Activated T-helper 2 cell treated with anti-CD3 and anti-CD28 coated beads, Interferon-gamma antibody, Interleukin-2, Interleukin-4, amounts not matched to agents 10 μg/mL and 5 μg/mL and 100 μg/mL, durations not matched to agents 14 hours and 24 hours and 36 hours (primary cell): ENCODE data around the gene PXN. TPM values are rescaled to one million over a fixed set of nuclear protein-coding genes. Genes with fewer than 3 reads are reported as not detected.
A peak's percentile ranks its signal among the peaks of the same experiment; 100 is the strongest.

Experiments used
- DNase-seq: peaks from one replicate; pipeline ENCODE4 v3.0.0; 2021; ENCODE audit warnings: low spot score
- H3K27ac Mint-ChIP-seq: one replicate; pipeline ENCODE4 v1.8.0; 2021; ENCODE audit warnings: mixed read lengths
- H3K27me3 Mint-ChIP-seq: one replicate; pipeline ENCODE4 v1.8.0; 2021; ENCODE audit warnings: low read depth, mixed read lengths
- H3K36me3 Mint-ChIP-seq: one replicate; pipeline ENCODE4 v1.8.0; 2021; ENCODE audit warnings: low read depth, mixed read lengths
- H3K4me1 Mint-ChIP-seq: one replicate; pipeline ENCODE4 v1.8.0; 2021; ENCODE audit warnings: low read depth, mixed read lengths
- H3K4me3 Mint-ChIP-seq: one replicate; pipeline ENCODE4 v1.8.0; 2021; ENCODE audit warnings: low read depth, mild to moderate bottlenecking, moderate library complexity, mixed read lengths
- H3K9me3 Mint-ChIP-seq: one replicate; pipeline ENCODE4 v1.8.0; 2021; ENCODE audit warnings: mixed read lengths
- intact Hi-C: fragments of 100-400 bp; cut with micrococcal nuclease; formaldehyde crosslinking; loops from one replicate; pipeline ENCODE4 v1.15.1; 2023
- total RNA-seq: library from RNA; stranded (reverse); gene quantifications from 2 replicates; pipeline ENCODE4 v1.2.3, GENCODE V29; 2022

Gene PXN
- total RNA-seq, 1 donor from 2014 or later = 44.4 TPM

GRCh38 chr12:120235369-120236323 is 29.9 kb downstream of the PXN start:
- H3K4me3 Mint-ChIP-seq = no peak overlapping the region
- no peaks in the 10 kb centered on the region for H3K9me3 Mint-ChIP-seq
- DNase-seq = no peak
- H3K27me3 Mint-ChIP-seq = no peaks in the 10 kb centered on the region
- peaks cover 47% of the 10 kb centered on the region for H3K4me1 Mint-ChIP-seq
- H3K36me3 Mint-ChIP-seq = peaks cover 3% of the 10 kb centered on the region
- intact Hi-C loops = no loop called here
- H3K27ac Mint-ChIP-seq = no peak overlapping the region

- intact Hi-C loops = no loop called here
- no peak for DNase-seq
- peaks cover 54% of the 10 kb centered on the region for H3K4me1 Mint-ChIP-seq
- no peaks in the 10 kb centered on the region for H3K9me3 Mint-ChIP-seq
- no peak overlapping the region for H3K27ac Mint-ChIP-seq
- no peaks in the 10 kb centered on the region for H3K27me3 Mint-ChIP-seq
- H3K4me3 Mint-ChIP-seq = no peak overlapping the region
- peaks cover 3% of the 10 kb centered on the region for H3K36me3 Mint-ChIP-seq
Measured at GRCh38 chr12:120234643-120235368, 30.7 kb downstream of the PXN start.

GRCh38 chr12:120231316-120232011 is 34.1 kb downstream of the PXN start:
- Mint-ChIP-seq H3K4me1 (peaks cover 69% of the 10 kb centered on the region), H3K36me3 (no peaks in the 10 kb centered on the region), H3K4me3 (peak overlapping the region; percentile 37), H3K27me3 (no peaks in the 10 kb centered on the region), H3K9me3 (no peaks in the 10 kb centered on the region), H3K27ac (peak overlapping the region; percentile 86)
- peak; percentile 49 for DNase-seq
- intact Hi-C loops = loop anchor here (1.0 kb wide), 3 partner anchors 21 to 60 kb away; partner anchors contain the start of genes RNU4-2 and RPLP0

- DNase-seq = no peak
- no peaks in the 10 kb centered on the region for H3K27me3 Mint-ChIP-seq
- peaks cover 71% of the 10 kb centered on the region for H3K4me1 Mint-ChIP-seq
- H3K27ac Mint-ChIP-seq = peak overlapping the region; percentile 86
- peaks cover 3% of the 10 kb centered on the region for H3K36me3 Mint-ChIP-seq
- peak overlapping the region; percentile 37 for H3K4me3 Mint-ChIP-seq
- no peaks in the 10 kb centered on the region for H3K9me3 Mint-ChIP-seq
- intact Hi-C loops = loop anchor here (1.0 kb wide), 3 partner anchors 21 to 60 kb away; partner anchors contain the start of genes RNU4-2 and RPLP0
Measured at GRCh38 chr12:120230974-120231315, 34.6 kb downstream of the PXN start.

- Mint-ChIP-seq H3K27me3 (no peaks in the 10 kb centered on the region), H3K9me3 (no peaks in the 10 kb centered on the region), H3K4me1 (peaks cover 71% of the 10 kb centered on the region), H3K27ac (peak overlapping the region; percentile 86), H3K4me3 (peak overlapping the region; percentile 37), H3K36me3 (peaks cover 3% of the 10 kb centered on the region)
- intact Hi-C loops = no loop called here
- DNase-seq = no peak
Measured at GRCh38 chr12:120230326-120230973, 35.1 kb downstream of the PXN start.

- H3K4me1 Mint-ChIP-seq = peaks cover 72% of the 10 kb centered on the region
- peak overlapping the region; percentile 36 for H3K27ac Mint-ChIP-seq
- no peak for DNase-seq
- intact Hi-C loops = no loop called here
- H3K27me3 Mint-ChIP-seq = no peaks in the 10 kb centered on the region
- H3K9me3 Mint-ChIP-seq = no peaks in the 10 kb centered on the region
- no peak overlapping the region for H3K4me3 Mint-ChIP-seq
- H3K36me3 Mint-ChIP-seq = peaks cover 3% of the 10 kb centered on the region
Measured at GRCh38 chr12:120229487-120230325, 35.8 kb downstream of the PXN start.

- Mint-ChIP-seq H3K27ac (no peak overlapping the region), H3K27me3 (no peaks in the 10 kb centered on the region), H3K9me3 (no peaks in the 10 kb centered on the region), H3K4me1 (peaks cover 68% of the 10 kb centered on the region), H3K36me3 (peaks cover 5% of the 10 kb centered on the region), H3K4me3 (no peak overlapping the region)
- DNase-seq = no peak
- intact Hi-C loops = no loop called here
Measured at GRCh38 chr12:120229071-120229486, 36.5 kb downstream of the PXN start.

- peak; percentile 79 for DNase-seq
- intact Hi-C loops = loop anchor here (1.0 kb wide), 1 partner anchor 38 kb away; no protein-coding TSS in a partner anchor
- Mint-ChIP-seq H3K27me3 (no peaks in the 10 kb centered on the region), H3K4me3 (peak overlapping the region; percentile 24), H3K4me1 (peaks cover 65% of the 10 kb centered on the region), H3K27ac (peak overlapping the region; percentile 71), H3K36me3 (peaks cover 7% of the 10 kb centered on the region), H3K9me3 (no peaks in the 10 kb centered on the region)
Measured at GRCh38 chr12:120228291-120229070, 37.0 kb downstream of the PXN start.

- H3K4me1 Mint-ChIP-seq = peaks cover 64% of the 10 kb centered on the region
- intact Hi-C loops = loop anchor here (1.0 kb wide), 1 partner anchor 38 kb away; no protein-coding TSS in a partner anchor
- no peaks in the 10 kb centered on the region for H3K9me3 Mint-ChIP-seq
- H3K27ac Mint-ChIP-seq = peak overlapping the region; percentile 71
- peaks cover 12% of the 10 kb centered on the region for H3K36me3 Mint-ChIP-seq
- H3K27me3 Mint-ChIP-seq = no peaks in the 10 kb centered on the region
- peak overlapping the region; percentile 24 for H3K4me3 Mint-ChIP-seq
- no peak for DNase-seq
Measured at GRCh38 chr12:120228041-120228290, 37.6 kb downstream of the PXN start.

GRCh38 chr12:120227233-120228040 is 38.1 kb downstream of the PXN start:
- Mint-ChIP-seq H3K27me3 (no peaks in the 10 kb centered on the region), H3K4me3 (no peak overlapping the region), H3K27ac (no peak overlapping the region), H3K36me3 (peaks cover 16% of the 10 kb centered on the region), H3K4me1 (peaks cover 58% of the 10 kb centered on the region), H3K9me3 (no peaks in the 10 kb centered on the region)
- intact Hi-C loops = loop anchor here (1.0 kb wide), 1 partner anchor 39 kb away; no protein-coding TSS in a partner anchor
- no peak for DNase-seq
